ENCODE measurements around the gene KIF3C. TPM values are rescaled to one million over a fixed set of nuclear protein-coding genes. Genes with fewer than 3 reads are reported as not detected.
"Not testable (repeated sequence)": the region's sequence is repeated elsewhere in the genome, so short reads cannot be mapped to it uniquely, and the experiment has no call there.

KIF3C gene
- total RNA-seq, 3 donors from 2014 or later: 1.1 to 2.2 (median 1.7) TPM

DNA sequence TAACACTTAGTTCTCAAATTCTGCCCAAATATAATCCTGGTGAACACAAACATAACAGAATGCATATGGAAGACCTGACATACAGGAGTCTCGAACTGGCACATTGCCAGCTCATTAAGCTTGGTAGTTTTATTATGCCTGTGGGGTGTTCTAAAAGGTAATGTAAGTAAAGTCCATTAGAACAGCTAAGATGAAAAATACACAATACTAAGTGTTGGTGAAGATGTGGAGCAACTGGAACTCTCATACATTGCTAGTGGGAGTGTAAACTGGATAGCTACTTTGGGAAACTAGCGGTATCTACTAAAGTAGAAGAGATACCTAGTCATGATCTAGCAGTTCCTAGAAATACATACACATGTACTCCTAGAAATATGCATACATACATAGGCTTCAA lies 27.3 kb upstream of the KIF3C start:
- no peaks in the 10 kb centered on the region for H3K4me1 Mint-ChIP-seq (ENCODE audit: low read depth)
- ATAC-seq (no peak), DNase-seq (no peak)
- peaks cover 4% of the 10 kb centered on the region for H3K9me3 Mint-ChIP-seq
- no peak overlapping the region for H3K4me3 Mint-ChIP-seq
- no peaks in the 10 kb centered on the region for H3K36me3 Mint-ChIP-seq (ENCODE audit: insufficient read depth)
- H3K27me3 Mint-ChIP-seq (ENCODE audit: low read depth): no peaks in the 10 kb centered on the region

DNA sequence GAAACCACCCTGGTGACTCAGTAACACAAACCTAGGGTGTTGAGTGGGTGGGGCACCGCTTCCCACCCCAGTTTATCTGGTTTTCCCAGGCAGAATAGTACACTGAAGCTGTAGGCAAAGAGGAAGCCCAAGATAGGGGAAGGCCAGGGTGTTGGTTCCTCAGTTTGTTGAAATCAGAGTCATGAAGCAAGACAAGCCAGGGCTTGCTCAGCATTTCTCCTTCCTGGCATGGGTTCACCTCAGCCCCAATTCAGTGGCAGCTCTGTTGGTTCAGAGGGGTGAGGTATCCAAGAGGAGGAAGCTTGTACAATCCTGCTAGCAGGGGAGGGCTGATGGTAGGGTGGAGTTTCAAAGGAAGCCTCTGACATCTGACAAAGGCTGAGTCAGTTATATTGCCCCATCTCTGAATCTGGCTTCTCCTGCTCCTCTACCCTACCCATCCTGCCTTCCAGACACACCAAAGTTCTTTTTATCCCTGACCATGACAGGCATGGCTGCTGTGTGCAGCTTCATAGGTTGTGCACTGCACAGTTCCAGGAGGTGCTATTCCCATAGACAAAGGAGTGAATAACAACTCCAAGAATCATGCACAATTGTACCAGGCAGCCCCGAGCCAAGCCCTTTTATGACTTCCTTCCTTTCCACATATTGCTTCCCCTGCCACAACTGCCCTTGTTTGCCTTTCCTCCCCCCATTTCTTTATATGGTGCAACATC lies 26.7 kb upstream of the KIF3C start:
- H3K36me3 Mint-ChIP-seq (ENCODE audit: insufficient read depth): no peaks in the 10 kb centered on the region
- DNase-seq (no peak), ATAC-seq (no peak)
- no peaks in the 10 kb centered on the region for H3K4me1 Mint-ChIP-seq (ENCODE audit: low read depth)
- no peaks in the 10 kb centered on the region for H3K27me3 Mint-ChIP-seq (ENCODE audit: low read depth)
- no peak overlapping the region for H3K4me3 Mint-ChIP-seq
- H3K9me3 Mint-ChIP-seq: peaks cover 4% of the 10 kb centered on the region

DNA sequence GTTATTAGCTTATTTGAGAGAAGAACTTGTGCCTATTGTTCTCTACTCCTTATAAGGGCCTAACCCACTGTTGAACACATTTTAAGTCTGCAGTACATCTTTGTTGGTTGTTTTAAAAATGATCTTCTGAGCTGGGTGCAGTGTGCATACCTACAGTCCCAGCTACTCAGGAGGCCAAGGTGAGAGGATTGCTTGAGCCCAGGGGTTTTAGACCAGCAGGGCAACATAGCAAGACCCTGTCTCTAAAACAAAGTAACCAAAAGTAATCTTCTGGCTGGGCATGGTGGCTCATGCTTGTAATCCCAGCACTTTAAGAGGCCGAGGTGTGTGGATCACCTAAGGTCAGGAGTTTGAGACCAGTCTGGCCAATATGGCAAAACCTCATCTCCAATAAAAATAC lies 25.8 kb upstream of the KIF3C start:
- no peaks in the 10 kb centered on the region for H3K36me3 Mint-ChIP-seq (ENCODE audit: insufficient read depth)
- DNase-seq (no peak), ATAC-seq (no peak)
- H3K4me1 Mint-ChIP-seq (ENCODE audit: low read depth): no peaks in the 10 kb centered on the region
- H3K4me3 Mint-ChIP-seq: no peak overlapping the region
- no peaks in the 10 kb centered on the region for H3K27me3 Mint-ChIP-seq (ENCODE audit: low read depth)
- peaks cover 4% of the 10 kb centered on the region for H3K9me3 Mint-ChIP-seq

DNA sequence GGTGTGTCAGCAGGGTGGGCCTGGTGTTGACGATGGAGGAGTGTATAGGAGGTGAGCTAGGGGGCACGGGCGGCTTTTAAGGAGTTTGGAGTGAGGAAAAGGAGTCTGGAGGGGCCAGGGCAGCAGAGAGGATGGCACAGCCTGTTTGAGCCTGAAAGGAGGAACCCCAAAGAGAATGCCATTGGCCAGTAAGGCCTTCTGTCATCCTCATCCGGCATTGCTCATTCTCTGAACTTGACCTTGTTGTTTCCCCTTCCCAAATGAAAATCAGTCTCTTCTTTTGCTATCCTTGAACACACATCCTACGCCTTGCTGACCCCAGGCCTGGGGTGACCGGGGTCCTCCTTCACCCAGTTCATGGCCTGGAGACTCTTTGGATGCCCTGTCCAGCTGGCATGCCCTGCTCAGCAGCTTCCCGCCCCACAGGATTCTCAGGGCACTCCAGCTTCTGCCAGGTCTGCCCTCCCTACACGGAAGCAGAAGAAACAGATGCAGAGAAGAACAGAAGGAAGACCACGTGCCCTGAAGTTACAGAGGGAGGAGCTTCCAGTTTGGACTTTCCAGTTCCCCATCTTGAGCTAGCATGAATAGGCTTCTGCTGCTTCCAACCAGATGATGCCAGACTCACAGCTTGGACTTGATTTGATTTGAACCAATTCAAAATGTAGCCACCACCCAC lies 20.5 kb upstream of the KIF3C start:
- Mint-ChIP-seq H3K4me3 (no peak overlapping the region), H3K27me3 (ENCODE audit: low read depth) (no peaks in the 10 kb centered on the region), H3K36me3 (ENCODE audit: insufficient read depth) (no peaks in the 10 kb centered on the region), H3K9me3 (no peaks in the 10 kb centered on the region), H3K4me1 (ENCODE audit: low read depth) (peaks cover 2% of the 10 kb centered on the region)
- DNase-seq (no peak), ATAC-seq (no peak)

DNA sequence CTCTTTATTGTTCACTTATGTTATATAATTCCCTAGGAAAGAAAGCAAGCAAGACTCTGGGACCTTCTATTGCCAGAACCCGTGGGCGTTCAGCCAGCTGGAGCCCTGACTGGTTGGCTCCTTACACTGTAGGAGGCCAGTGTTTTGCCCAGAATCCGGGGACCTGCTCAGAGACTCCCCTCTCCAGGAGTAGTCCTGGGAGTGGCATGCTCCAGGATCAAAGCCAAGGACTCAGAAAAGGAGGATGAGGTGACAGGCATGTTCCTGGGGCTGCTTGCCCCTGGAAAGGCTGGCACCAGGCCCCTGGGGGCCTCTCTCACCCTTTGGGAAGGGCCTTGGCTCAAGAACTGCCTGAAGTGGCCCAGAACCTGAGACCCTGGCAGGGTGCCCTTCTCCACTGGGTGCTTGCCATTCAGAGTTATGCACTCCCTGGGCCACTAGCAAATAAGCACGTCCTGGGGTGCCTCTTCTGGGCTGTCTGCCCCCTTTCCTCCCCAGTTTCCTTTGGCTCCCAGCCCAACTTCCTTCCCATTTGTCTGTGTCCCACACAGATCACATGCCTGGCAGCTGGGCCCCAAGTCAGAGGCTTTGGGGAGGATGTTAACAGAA lies 19.6 kb upstream of the KIF3C start:
- ATAC-seq (no peak), DNase-seq (no peak)
- Mint-ChIP-seq H3K4me3 (no peak overlapping the region), H3K27me3 (ENCODE audit: low read depth) (no peaks in the 10 kb centered on the region), H3K9me3 (no peaks in the 10 kb centered on the region), H3K4me1 (ENCODE audit: low read depth) (peaks cover 2% of the 10 kb centered on the region), H3K36me3 (ENCODE audit: insufficient read depth) (no peaks in the 10 kb centered on the region)

DNA sequence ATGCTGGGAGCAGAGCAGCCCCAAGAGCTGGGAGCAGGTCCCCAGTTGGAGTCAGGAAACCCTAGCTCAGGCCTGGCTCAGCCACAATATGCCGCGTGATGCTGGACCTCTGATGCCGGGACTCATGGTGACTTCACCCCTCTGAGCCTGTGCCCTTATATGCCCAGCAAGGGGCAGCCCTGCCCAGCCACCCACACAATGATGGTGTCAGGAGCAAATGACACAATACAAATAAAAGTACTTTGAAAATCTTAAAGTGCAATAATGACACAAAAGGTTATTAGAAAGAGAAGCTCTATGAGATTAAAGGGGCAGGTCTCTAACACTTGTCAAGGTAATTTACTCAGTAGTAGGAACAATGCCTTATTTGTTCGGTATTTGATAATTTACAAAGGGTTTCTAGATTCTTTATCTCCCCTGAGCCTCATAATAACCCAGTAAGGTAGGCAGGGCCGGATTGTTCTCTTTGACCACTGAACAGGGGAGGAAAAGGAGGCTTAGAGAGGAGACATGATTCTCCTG lies 18.3 kb upstream of the KIF3C start:
- H3K9me3 Mint-ChIP-seq: no peaks in the 10 kb centered on the region
- no peak overlapping the region for H3K4me3 Mint-ChIP-seq
- peaks cover 2% of the 10 kb centered on the region for H3K4me1 Mint-ChIP-seq (ENCODE audit: low read depth)
- no peaks in the 10 kb centered on the region for H3K36me3 Mint-ChIP-seq (ENCODE audit: insufficient read depth)
- DNase-seq: no peak
- no peaks in the 10 kb centered on the region for H3K27me3 Mint-ChIP-seq (ENCODE audit: low read depth)
- ATAC-seq: no peak

DNA sequence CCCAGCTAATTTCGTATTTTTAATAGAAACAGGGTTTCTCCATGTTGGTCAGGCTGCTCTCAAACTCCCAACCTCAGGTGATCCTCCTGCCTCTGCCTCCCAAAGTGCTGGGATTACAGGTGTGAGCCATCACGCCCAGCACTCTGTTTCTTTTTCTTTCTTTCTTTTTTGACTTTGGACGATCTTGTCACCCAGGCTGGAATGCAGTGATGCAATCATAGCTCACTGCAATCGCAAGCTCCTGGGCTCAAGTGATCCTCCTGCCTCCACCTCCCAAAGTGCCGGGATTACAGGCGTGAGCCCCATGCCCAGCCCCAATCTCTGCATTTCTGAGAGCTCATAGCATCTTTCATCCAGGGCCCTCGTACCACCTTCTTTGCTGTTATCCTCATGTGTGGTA lies 17.1 kb upstream of the KIF3C start:
- H3K36me3 Mint-ChIP-seq (ENCODE audit: insufficient read depth); ATAC-seq; H3K4me3 Mint-ChIP-seq; H3K9me3 Mint-ChIP-seq; DNase-seq; H3K4me1 Mint-ChIP-seq (ENCODE audit: low read depth); H3K27me3 Mint-ChIP-seq (ENCODE audit: low read depth): not testable (repeated sequence)

DNA sequence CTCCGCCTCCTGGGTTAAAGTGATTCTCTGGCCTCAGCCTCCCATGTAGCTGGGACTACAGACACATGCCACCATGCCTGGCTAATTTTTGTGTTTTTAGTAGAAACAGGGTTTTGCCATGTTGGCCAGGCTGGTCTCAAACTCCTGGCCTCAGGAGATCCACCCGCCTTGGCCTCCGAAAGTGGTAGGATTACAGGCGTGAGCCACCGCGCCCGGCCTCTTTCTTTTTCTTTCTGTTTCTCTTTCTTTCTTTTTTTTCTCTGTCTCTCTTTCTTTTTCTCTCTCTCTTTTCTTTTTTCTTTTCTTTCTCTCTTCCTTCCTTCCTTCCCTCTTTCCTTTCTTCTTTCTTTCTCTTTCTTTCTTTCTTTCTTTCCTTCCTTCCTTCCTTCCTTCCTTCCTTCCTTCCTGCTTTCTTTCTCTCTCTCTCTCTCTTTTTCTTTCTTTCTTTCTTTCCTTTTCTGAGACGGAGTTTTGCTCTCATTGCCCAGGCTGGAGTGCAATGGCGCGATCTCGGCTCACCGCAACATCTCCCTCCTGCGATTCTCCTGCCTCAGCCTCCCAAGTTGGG lies 16.6 kb upstream of the KIF3C start:
- H3K36me3 Mint-ChIP-seq (ENCODE audit: insufficient read depth); H3K4me1 Mint-ChIP-seq (ENCODE audit: low read depth); H3K4me3 Mint-ChIP-seq; DNase-seq; H3K27me3 Mint-ChIP-seq (ENCODE audit: low read depth); H3K9me3 Mint-ChIP-seq; ATAC-seq: not testable (repeated sequence)

DNA sequence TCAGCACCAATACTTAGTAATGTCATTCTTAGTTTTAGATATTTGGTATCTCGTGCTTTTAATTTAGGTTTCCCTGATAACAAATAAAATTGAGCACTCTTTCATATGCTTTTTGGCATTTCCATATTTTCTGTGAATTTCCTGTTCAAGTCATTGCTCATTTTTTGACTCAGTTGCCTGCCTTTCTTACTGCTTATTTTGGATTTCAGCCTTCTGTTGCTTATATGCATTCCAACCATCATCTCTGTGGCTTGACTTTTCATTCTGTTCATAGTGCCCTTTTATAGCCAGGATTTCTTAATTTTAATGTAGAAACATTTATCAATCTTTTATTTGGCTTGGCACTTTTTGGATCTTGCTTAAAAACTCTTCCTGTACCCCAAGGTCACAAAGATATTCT lies 14.5 kb upstream of the KIF3C start:
- ATAC-seq (no peak), DNase-seq (no peak)
- Mint-ChIP-seq H3K4me1 (ENCODE audit: low read depth) (peaks cover 5% of the 10 kb centered on the region), H3K9me3 (no peaks in the 10 kb centered on the region), H3K27me3 (ENCODE audit: low read depth) (peaks cover 3% of the 10 kb centered on the region), H3K36me3 (ENCODE audit: insufficient read depth) (no peaks in the 10 kb centered on the region), H3K4me3 (no peak overlapping the region)

DNA sequence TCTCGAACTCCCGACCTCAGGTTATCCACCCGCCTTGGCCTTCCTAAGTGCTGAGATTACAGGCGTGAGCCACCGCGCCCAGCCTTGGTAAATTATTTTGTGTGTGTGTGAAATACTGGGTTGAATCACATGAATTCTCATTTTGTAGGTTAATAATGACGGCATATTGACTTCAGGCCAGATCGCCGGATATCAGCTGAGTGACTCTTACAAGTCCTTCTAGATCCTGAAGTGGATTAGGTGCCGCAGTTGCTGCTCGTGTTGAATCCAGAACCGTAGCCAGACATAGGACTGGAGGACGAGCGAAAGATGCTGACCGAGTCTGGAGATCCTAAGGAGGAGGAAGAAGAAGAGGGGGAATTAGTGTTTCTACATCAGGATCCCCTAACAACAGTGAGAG lies 12.2 kb upstream of the KIF3C start:
- Mint-ChIP-seq H3K4me1 (ENCODE audit: low read depth) (peaks cover 7% of the 10 kb centered on the region), H3K4me3 (no peak overlapping the region), H3K27me3 (ENCODE audit: low read depth) (peaks cover 3% of the 10 kb centered on the region), H3K36me3 (ENCODE audit: insufficient read depth) (no peaks in the 10 kb centered on the region), H3K9me3 (no peaks in the 10 kb centered on the region)
- DNase-seq (no peak), ATAC-seq (no peak)

DNA sequence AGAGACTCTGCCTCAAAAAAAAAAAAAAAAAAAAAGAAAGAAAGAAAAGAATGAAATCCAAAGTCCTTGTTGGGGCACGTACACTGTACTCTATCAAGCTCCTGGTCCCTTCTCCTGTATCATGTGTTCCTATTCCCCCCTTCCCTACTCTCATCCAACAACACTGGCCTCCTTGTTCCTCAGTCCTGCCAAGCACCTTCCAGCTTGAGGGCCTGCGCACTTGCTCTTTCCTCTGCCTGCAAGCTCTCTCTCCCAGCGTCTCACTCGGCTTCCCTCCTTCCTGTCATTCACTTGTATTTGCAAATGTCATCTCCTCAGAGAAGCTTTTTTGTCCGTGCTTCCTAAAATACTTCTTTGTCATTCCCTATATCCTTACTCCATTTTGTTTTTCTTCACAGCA lies 10.8 kb upstream of the KIF3C start:
- H3K9me3 Mint-ChIP-seq: no peaks in the 10 kb centered on the region
- DNase-seq (no peak), ATAC-seq (no peak)
- no peaks in the 10 kb centered on the region for H3K36me3 Mint-ChIP-seq (ENCODE audit: insufficient read depth)
- no peak overlapping the region for H3K4me3 Mint-ChIP-seq
- H3K4me1 Mint-ChIP-seq (ENCODE audit: low read depth): peaks cover 7% of the 10 kb centered on the region
- H3K27me3 Mint-ChIP-seq (ENCODE audit: low read depth): peaks cover 3% of the 10 kb centered on the region

DNA sequence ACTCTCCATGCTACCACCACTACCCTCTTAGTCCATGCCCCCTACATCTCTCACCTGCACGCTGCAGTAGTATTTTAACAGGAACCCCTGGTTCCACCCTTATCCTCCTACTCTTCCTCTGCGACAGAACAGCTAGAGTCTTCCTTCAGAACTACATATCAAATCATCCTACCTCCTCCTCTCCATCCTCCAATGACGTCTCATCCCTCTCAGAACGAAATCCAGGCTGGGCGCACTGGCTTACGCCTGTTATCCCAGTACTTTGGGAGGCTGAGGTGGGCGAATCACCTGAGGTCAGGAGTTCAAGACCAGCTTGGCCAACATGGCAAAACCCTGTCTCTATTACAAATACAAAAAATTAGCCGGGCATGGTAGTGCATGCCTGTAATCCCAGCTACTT lies 10.3 kb upstream of the KIF3C start:
- no peaks in the 10 kb centered on the region for H3K36me3 Mint-ChIP-seq (ENCODE audit: insufficient read depth)
- ATAC-seq: no peak
- H3K4me3 Mint-ChIP-seq: no peak overlapping the region

DNA sequence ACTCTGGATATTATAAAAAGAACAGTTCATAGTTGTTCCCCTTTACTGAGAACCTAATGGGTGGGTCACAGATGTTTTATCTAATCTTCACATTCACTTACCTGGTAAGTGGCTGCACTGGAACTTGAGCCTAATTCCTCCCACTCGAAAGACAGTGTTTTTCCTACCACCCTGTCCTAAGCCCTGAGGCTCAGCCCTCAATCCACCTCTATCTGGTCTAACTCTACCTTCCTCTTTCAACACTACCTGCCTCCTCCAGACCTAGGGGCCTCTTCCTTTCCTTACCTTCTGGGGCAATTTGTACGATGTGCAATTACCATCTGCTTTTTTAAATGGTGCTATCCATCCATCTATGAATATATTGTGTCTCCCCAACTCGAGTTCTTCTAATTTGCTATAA lies 9.7 kb upstream of the KIF3C start:
- no peak for DNase-seq
- ATAC-seq: no peak
- Mint-ChIP-seq H3K4me1 (ENCODE audit: low read depth) (peaks cover 7% of the 10 kb centered on the region), H3K9me3 (no peaks in the 10 kb centered on the region), H3K4me3 (no peak overlapping the region), H3K36me3 (ENCODE audit: insufficient read depth) (no peaks in the 10 kb centered on the region), H3K27me3 (ENCODE audit: low read depth) (peaks cover 3% of the 10 kb centered on the region)

More for the DNA sequence above, 10.3 kb upstream of the KIF3C start:
- Mint-ChIP-seq H3K27me3 (ENCODE audit: low read depth) (peaks cover 3% of the 10 kb centered on the region), H3K9me3 (no peaks in the 10 kb centered on the region), H3K4me1 (ENCODE audit: low read depth) (peaks cover 7% of the 10 kb centered on the region)
- no peak for DNase-seq

DNA sequence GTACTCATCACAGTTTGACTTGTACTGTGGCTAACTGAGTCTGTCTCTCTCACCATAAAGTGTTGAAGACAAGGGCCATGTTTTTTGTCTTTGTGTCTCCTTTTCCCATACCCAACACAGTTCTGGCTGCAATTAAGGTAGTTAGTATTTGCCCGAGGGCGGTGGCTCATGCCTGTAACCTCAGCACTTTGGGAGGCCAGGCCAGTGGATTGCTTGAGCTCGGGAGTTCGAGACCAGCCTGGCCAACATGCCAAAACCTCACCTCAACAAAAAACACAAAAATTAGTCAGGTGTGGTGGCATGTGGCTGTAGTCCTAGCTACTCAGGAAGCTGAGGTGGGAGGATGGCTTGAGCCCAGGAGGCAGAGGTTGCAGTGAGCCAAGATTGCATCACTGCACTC lies 6.9 kb upstream of the KIF3C start:
- peaks cover 7% of the 10 kb centered on the region for H3K4me1 Mint-ChIP-seq (ENCODE audit: low read depth)
- no peaks in the 10 kb centered on the region for H3K36me3 Mint-ChIP-seq (ENCODE audit: insufficient read depth)
- H3K27me3 Mint-ChIP-seq (ENCODE audit: low read depth): peaks cover 3% of the 10 kb centered on the region
- ATAC-seq: no peak
- DNase-seq: no peak
- no peaks in the 10 kb centered on the region for H3K9me3 Mint-ChIP-seq
- H3K4me3 Mint-ChIP-seq: no peak overlapping the region
